Measurements from ENCODE around the gene OR10T2. TPM values are rescaled to one million over a fixed set of nuclear protein-coding genes. Genes with fewer than 3 reads are reported as not detected.
"Not testable (repeated sequence)": the region's sequence is repeated elsewhere in the genome, so short reads cannot be mapped to it uniquely, and the experiment has no call there.

The OR10T2 gene
- total RNA-seq, 1 donor from 2014 or later = not detected

DNA sequence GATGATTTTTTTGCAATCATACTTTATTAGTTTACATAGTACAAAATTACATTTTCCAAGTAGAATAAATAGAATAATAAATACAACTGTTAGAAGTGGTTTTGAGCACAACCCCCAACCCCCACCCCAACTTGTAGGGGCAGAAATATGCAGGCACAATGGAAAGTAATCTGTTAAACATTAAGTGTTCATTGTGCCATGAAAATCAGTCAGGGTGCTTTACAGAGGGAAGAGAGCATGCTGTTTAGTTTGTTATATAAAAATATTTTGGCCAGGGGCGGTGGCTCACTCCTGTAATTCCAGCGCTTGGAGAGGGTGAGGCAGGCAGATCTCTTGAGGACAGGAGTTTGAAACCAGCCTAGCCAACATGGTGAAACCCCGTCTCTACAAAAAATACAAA, 2.6 kb downstream of the OR10T2 start:
- Mint-ChIP-seq H3K4me3 (no peak overlapping the region), H3K4me1 (no peaks in the 10 kb centered on the region), H3K27ac (no peak overlapping the region), H3K9me3 (no peaks in the 10 kb centered on the region), H3K27me3 (ENCODE audit: low read depth) (peaks cover 10% of the 10 kb centered on the region), H3K36me3 (no peaks in the 10 kb centered on the region)
- no peak for TF ChIP-seq CTCF (IDR thresholded peaks at IDR 0.05; ENCODE audit: unreplicated experiment)
- DNase-seq (ENCODE audit: low spot score in 2 of 2, unreplicated experiment in 2 of 2) = no peak

DNA sequence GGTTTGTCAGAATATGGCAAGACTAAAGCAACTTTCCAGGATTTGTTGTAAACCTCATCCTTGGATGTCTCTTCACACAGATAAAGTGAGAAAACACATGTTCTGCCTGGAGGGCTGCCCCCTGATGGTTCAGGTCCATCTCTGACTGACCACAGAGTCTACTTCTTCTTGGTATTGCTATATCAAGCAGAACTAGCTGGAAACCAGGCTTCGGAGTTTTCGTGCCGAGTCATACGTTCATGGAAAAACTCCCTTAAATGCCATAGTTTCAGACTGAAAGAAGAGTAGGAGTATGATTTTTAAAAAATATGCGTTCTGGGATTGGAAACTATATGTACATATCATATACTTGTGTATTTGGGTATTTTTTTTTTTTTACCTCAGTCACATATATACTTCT, 5.8 kb downstream of the OR10T2 start:
- no peak overlapping the region for H3K4me3 Mint-ChIP-seq
- H3K4me1 Mint-ChIP-seq = no peaks in the 10 kb centered on the region

GRCh38 chr1:158391099-158391498, 8.2 kb downstream of the OR10T2 start:
- DNase-seq (ENCODE audit: low spot score in 2 of 2, unreplicated experiment in 2 of 2) = no peak
- Mint-ChIP-seq H3K4me3 (no peak overlapping the region), H3K9me3 (peaks cover 8% of the 10 kb centered on the region), H3K36me3 (no peaks in the 10 kb centered on the region), H3K27ac (no peak overlapping the region), H3K4me1 (no peaks in the 10 kb centered on the region), H3K27me3 (ENCODE audit: low read depth) (peaks cover 1% of the 10 kb centered on the region)
- no peak for TF ChIP-seq CTCF (IDR thresholded peaks at IDR 0.05; ENCODE audit: unreplicated experiment)

More for the DNA sequence above, 5.8 kb downstream of the OR10T2 start:
- H3K27ac Mint-ChIP-seq = no peak overlapping the region
- no peak for DNase-seq (ENCODE audit: low spot score in 2 of 2, unreplicated experiment in 2 of 2)
- H3K27me3 Mint-ChIP-seq (ENCODE audit: low read depth) = peaks cover 7% of the 10 kb centered on the region
- no peaks in the 10 kb centered on the region for H3K36me3 Mint-ChIP-seq
- no peaks in the 10 kb centered on the region for H3K9me3 Mint-ChIP-seq
- no peak for TF ChIP-seq CTCF (IDR thresholded peaks at IDR 0.05; ENCODE audit: unreplicated experiment)

DNA sequence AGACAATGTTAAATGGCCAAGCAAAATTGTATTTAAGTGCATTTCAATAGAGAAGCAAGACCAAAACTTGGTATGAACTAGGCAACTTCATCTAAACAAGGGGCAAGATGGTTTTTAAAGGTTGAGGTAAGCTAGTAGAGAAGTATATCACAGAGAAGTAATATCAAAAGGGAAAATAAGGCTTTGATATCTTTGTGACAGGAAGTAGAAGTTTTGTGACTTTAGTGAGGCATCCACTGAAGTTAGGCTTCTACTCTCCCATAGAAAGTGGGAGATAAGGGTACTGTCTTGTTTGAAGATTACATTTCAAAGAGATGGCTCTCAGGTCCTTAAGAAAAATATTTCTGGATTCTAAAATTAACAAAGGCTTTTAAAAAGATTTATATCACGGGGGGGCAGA, 8.9 kb downstream of the OR10T2 start:
- no peak for DNase-seq (ENCODE audit: low spot score in 2 of 2, unreplicated experiment in 2 of 2)
- no peak overlapping the region for H3K27ac Mint-ChIP-seq
- H3K36me3 Mint-ChIP-seq = no peaks in the 10 kb centered on the region
- H3K9me3 Mint-ChIP-seq = peaks cover 12% of the 10 kb centered on the region
- TF ChIP-seq CTCF (IDR thresholded peaks at IDR 0.05; ENCODE audit: unreplicated experiment) = no peak
- no peaks in the 10 kb centered on the region for H3K27me3 Mint-ChIP-seq (ENCODE audit: low read depth)
- H3K4me3 Mint-ChIP-seq = no peak overlapping the region
- no peaks in the 10 kb centered on the region for H3K4me1 Mint-ChIP-seq

DNA sequence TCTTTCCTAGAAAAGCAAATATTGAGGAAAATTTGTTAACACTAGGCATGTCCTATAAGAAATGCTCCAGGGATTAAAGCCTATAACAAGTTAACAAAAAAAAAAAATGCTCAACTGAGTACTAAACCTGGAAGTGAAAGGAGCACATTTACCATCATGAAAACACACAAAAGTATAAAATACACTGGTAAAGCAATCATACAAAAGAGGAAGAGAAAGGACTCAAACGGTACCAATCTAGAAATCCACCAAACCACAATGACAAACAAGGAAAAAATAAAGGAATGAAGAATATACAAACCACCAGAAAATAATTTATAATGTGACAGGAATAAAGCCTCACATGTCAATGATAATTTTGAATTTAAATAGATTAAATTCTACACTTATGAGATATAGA, 24.4 kb downstream of the OR10T2 start:
- no peak for TF ChIP-seq CTCF (IDR thresholded peaks at IDR 0.05; ENCODE audit: unreplicated experiment)
- no peaks in the 10 kb centered on the region for H3K4me1 Mint-ChIP-seq
- H3K27ac Mint-ChIP-seq = no peak overlapping the region
- peaks cover 4% of the 10 kb centered on the region for H3K27me3 Mint-ChIP-seq (ENCODE audit: low read depth)
- H3K9me3 Mint-ChIP-seq = peaks cover 15% of the 10 kb centered on the region
- no peak for DNase-seq (ENCODE audit: low spot score in 2 of 2, unreplicated experiment in 2 of 2)
- H3K36me3 Mint-ChIP-seq = no peaks in the 10 kb centered on the region
- H3K4me3 Mint-ChIP-seq = no peak overlapping the region

DNA sequence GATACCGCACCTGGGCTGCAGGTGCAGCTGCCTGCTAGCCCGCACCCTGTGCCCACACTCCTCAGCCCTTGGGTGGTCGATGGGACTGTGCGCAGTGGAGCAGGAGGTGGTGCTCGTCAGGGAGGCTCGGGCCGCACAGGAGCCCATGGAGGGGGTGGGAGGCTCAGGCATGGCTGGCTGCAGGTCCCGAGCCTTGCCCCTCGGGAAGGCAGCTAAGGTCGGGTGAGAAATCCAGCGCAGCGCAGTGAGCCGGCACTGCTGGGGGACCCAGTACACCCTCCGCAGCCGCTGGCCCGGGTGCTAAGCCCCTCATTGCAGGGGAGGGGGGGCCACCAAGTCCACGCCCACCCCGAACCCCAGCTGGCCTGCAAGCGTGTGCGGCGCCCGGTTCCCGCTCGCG, 25.2 kb downstream of the OR10T2 start:
- not testable (repeated sequence) for H3K36me3 Mint-ChIP-seq; H3K4me1 Mint-ChIP-seq; DNase-seq (ENCODE audit: low spot score in 2 of 2, unreplicated experiment in 2 of 2); H3K4me3 Mint-ChIP-seq; H3K27ac Mint-ChIP-seq; H3K27me3 Mint-ChIP-seq (ENCODE audit: low read depth)
- H3K9me3 Mint-ChIP-seq = peaks cover 15% of the 10 kb centered on the region
